HG03039 (cell line): ENCODE data around the gene ANOS1.
"Not testable (repeated sequence)": the region's sequence is repeated elsewhere in the genome, so short reads cannot be mapped to it uniquely, and the experiment has no call there.

Source experiments
- ATAC-seq: cut with Tn5 transposase; IDR thresholded peaks from one replicate; pipeline ENCODE4 v1.9.1; 2021; ENCODE audit warnings: mild to moderate bottlenecking, moderate library complexity; ENCODE audit not compliant: unreplicated experiment

Gene ANOS1

DNA sequence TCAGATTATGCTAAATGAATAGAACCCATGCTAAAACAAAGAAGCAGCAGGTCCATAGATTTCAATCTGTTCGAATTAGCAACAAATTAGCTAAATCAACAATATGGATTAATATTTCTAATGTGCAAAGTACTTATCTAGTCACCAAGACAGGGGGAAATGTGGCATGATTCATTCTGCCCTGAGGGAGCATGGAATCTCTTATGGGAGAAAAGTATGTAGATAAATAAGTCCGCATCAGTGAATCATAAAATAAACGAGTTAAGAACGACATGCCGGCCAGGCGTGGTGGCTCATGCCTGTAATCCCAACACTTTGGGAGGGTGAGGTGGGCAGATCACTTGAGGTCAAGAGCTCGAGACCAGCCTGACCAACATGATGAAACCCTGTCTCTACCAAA lies 102.1 kb downstream of the ANOS1 start:
- ATAC-seq, result no peak

DNA sequence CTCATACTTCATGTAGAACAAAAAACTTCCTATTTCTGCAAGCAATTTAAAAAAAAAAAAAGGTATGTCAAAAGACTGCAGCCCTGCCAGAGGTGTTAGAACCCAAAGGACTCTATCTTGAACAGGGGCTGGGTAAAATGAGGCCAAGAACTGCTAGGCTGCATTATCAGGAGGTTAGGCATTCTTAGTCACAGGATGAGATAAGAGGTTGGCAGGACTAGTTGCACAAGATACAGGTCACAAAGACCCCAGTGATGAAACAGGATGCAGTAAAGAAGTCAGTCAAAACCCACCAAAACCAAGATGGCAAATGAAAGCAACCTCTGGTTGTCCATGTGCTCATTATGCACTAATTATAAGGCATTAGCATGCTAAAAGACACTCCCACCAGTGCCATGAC lies 104.1 kb downstream of the ANOS1 start:
- ATAC-seq, result no peak

DNA sequence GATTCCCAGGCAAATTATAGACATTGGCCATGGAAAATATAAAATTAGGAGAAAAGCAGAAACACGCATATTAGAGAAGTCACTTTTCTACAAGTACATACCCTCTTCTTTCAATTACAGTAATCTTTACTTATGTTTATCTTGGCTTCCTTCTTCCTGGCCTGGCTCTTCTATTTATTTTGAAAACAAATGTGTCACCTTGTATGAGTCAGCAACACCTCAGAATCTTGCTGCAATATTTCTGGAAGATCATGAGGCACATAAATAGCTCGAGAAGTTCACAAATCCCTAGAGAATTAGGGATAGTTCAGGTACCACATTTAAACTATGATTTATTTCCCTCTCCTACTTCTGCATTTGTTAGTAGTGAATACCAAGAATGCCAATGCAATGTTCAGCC lies 124.6 kb downstream of the ANOS1 start:
- ATAC-seq, result no peak

DNA sequence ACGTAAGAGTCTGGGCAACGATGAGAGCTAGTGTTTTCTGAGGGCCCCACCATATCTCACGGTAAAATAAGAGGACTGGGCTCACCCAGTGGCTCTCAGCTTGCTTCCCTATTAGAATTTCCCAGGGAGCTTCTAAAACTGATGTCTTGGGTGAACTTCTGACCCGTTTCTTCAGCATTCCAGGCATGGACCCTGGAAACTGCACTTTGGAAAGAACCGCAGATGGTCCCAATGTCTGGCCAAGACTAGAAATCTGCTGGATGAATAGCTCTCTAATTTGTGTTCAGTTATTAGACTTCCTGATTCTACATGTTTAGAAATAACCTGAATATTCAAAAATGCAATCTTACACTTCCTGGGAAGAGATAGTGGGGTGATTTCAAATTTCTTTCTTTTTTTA lies 127.8 kb downstream of the ANOS1 start:
- ATAC-seq, result no peak

DNA sequence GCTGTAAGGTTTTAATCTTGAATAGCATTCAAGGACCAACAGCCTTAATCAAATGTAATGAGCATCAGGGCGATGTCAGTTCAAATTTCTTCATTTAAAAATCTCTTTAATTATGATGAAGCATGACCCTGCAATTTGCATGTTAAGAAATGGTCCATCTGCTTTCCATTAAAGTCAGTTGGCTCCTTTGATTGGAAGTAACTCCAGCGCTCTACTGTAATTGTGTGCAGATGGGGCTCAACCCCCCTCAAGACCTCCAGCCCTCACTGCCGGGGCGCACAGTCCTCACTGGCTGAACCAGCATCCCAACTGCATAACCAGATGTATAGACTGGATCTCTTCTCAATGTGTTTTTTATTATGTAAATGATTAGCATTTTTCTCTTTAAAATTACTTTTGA lies 140.4 kb downstream of the ANOS1 start:
- ATAC-seq, result no peak

DNA sequence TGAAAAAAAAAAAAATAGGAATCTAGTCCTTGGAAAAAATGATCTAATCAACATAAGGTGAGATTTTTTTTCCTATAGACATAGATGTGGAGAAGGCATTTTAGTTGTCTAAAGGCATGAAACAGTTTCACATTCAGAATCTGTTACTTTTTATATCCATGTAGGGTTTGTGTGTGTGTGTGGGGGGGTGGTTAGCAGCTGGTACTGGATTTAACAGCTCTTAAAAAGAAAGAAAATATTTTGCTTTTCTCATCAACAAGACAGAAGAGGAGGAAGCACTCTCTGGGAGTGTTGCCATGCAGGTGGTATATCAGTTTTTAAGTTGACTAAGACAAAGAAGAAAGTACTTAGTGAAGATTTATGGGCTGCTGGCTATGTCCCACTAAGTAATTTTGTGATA lies 145.0 kb downstream of the ANOS1 start:
- no peak for ATAC-seq

DNA sequence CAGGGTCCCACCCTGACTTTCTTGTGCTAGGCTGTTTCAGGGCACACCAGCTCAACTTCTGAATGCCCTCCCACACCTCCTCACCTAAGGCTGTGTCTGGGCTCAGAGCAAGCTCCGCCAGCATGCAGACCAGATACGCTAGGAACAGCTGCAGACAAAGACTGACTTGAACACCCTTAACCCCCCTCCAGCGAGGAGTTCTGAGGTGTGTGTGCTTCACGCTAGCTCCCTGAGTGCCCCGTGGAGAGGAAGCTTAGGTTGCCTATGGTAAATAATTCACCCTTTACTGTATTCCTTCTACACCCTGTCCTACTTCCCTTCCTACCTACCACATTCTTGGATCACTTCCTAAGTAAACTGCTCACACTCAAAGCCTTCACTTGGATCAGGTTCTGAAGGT lies 152.3 kb downstream of the ANOS1 start:
- ATAC-seq, result no peak

DNA sequence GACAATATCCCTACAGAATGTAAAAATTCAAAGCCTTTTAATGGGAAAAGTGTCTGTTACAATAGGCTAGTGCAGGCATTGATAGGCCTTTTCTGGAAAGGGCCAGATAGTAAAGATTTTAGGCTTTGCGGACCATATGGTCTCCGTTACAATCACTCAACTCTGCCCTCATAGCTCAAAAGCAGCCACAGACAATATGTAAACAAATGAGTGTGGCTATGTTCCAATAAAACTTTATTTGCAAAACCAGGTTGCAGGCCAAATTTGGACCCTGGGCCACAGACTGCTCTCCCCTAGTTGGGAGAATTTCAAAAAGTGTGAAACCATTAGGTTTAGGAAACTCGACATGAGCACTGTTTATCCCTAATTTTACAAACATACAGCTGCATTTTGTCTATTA lies 155.1 kb downstream of the ANOS1 start:
- ATAC-seq, result no peak

DNA sequence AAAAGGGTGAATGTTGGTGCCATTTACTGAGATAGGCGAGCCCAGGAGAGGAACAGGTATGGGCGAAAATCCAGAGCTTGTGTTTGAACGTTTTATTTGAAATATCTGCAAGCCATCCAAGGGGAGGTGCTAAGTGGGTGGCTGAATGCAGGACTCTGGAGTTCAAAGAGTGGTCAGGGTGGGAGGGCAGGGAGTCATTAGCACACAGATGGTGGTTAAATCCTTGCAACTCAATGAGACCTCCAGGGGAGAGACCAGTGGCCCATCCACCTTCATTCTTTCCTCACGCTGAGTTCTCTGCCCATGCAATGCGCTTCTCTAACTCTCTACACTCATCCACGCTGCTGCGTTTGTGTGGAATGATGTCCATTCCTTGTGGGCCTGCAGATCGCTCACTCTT lies 166.2 kb downstream of the ANOS1 start:
- no peak for ATAC-seq

DNA sequence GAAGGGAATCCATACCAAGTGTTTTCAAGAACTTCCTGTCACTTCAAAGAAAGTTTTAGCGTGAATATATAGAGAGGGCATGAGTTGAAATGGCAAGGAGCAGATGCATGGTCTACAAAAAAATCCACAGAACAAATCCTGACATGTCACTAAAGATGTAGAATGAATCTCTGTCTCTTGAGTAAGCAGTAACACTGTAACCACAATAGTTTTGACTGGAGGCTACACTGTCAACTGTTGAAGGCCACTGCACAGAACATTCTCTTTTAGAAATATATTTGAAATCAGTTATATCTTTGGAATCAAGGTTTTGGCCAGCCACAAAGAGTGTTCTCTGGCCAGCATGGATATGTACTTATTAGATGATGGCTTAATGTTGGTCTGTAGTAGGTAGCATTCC lies 183.5 kb downstream of the ANOS1 start:
- no peak for ATAC-seq

DNA sequence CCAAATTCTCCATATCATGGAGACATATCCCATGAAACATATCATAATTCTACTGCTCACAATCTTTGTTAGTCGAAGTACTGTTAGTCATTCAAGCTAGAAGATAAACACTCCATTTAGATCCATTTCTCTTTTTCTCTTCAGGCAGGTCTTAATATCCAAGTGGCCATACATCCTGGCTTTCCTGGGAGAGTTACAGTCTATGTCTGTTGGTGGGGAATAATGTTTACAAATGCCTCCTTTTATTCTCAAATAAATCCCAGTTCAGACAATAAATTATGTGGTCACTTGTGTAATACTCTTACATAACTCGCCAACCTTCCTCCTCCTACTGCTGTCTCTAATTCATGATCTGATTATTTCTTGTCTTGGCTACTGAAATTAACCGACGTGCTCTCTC lies 185.2 kb downstream of the ANOS1 start:
- ATAC-seq, result no peak

DNA sequence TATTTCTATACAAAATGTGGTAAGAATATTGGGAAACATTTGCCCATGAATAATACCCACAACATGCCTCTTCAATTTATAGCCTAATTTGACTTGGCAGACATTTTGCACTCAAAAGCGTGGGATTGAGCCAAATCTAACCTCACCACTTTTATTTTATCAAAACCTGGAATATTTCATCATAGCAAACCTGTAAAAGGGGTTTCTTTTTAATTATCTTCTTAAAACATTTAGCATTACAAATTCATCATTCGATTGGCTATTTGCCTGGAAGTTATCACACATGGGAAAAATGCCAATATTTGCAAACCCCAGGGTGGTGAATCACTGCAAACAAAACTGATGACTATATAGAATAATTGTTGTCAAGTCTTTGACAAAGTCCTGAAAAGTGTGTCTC lies 211.1 kb downstream of the ANOS1 start:
- no peak for ATAC-seq

DNA sequence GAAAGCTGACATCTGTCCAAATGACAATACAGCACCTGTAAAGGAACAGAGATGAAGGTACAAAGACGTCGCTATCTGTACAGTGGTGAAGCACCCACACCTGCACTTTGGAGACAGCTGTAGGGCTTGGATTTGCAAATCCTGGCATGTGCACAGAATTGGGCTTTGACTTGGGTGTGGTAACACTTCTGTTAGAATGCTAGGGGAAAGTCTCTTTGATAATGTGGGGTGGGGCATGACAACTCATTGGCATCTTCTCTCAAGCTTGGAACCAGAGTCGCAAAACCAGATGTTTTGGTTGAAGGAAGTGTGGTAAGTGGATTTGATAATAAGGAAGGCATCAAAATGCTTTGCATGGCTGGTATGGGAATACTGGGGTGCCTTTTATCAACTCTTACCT lies 211.8 kb downstream of the ANOS1 start:
- ATAC-seq, result no peak

DNA sequence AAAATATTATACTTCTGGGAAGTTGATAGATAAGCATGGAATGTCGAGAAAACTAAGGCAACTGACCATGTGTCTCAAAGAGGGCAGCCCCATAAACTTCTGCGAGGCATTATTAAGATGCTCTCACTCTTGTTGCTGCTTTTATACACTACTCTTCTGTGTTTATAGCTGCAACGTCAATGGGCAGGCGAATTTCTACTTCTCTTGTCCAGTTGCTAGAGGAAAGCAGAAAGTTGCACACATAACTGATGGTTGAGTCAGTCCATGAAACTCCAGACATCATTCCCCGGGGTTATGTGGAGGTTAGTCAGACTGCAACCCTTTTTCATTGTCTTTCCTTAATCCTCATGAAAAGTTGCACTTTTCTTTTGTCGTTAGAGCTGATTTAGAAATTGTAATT lies 227.5 kb downstream of the ANOS1 start:
- no peak for ATAC-seq

DNA sequence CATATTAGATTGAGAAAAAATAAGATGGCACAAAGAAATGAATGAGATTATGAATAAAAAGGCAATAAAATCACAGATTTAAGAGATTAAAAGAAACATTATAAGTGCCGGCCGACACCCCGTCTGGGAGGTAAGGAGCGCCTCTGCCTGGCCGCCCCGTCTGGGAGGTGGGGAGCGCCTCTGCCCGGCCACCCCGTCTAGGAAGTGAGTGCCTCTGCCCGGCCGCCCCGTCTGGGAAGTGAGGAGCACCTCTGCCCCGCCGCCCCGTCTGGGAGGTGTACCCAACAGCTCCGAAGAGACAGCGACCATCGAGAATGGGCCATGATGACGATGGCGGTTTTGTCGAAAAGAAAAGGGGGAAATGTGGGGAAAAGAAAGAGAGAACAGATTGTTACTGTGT lies 229.8 kb downstream of the ANOS1 start:
- not testable (repeated sequence) for ATAC-seq

DNA sequence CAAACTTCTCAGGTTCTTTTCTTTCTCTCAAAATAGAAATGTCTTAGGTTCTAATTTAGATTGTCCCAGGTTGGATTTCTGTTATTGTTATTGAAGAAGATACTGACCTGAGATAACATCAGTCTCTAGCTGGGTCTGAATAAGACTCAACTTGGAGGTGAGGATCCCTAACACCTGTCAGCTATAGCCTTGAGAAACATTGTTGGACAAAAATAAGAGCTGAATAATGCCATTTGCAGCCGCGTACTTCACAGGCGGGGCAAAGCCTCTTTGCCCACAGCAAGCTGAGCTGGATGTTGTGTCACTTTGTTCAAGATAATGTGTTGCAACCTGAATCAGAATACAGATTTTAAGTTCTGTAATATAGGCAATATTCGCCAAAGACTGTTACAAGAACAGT lies 231.7 kb downstream of the ANOS1 start:
- ATAC-seq, result no peak

DNA sequence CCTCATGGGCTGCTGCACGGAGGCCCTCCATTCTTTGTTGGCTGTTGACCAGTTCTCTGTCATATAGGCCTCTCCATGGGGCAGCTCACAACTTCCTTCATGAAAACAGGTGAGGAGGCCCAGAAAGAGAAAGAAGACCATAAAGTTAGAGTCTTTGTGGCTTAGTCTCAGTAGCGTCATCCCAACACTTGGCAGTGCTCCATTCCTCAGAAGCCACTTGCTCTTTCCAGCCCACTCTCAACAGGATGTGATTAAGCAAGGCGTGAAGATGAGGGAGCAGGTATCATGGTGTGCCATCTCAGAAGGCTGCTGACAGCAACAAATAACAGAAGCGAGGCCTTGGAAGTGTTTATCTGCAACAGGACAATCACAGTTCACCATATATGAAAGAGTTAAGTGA lies 236.9 kb downstream of the ANOS1 start:
- not testable (repeated sequence) for ATAC-seq

DNA sequence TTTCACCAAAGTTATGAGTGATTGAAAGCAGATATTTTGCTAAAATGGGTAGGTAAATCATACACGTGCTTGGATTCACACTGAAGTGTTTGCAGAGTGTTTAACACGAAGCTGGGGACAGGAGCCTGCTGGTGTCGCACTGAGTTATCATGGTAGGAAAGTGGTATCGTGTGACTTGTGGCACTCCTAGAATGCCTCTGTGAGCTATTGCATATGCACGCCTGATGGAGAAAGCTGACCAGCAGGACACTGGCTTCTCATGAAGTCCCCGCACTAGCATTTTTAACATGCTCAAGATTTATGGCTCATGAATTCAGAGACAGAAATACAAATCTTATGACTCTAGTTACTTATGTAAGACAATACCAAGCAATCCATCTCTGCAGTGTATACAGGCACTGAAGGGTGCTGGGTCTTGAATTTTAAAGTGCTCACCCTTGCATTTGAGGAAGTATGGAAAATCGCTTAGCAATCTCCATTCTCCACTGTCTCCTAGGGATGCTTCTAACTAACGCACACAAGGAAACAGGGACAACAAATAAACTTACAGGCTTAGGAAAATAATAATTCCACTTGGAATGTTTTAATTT lies 247.5 kb downstream of the ANOS1 start:
- ATAC-seq, result no peak
